ENCODE data around the gene PLG.

The PLG gene

GRCh38 chr6:160791459-160791858 lies 89.4 kb downstream of the PLG start:
- H3K4me3 ChIP-seq (ENCODE audit: low read length): no peak overlapping the region
- no peaks in the 10 kb centered on the region for H4K20me1 ChIP-seq (ENCODE audit: insufficient read depth, low read length)
- H3K9me3 ChIP-seq (replicated peaks; ENCODE audit: insufficient read depth, low read length): no peaks in the 10 kb centered on the region
- H3F3A ChIP-seq (ENCODE audit: insufficient read depth, low read length): peaks cover 19% of the 10 kb centered on the region
- no peaks in the 10 kb centered on the region for H3K27me3 ChIP-seq (replicated peaks; ENCODE audit: insufficient read depth, low read length)
- no peak overlapping the region for H2AFZ ChIP-seq (ENCODE audit: low read length)
- H3K4me2 ChIP-seq (ENCODE audit: low read depth, low read length): peak overlapping the region; percentile 29; the same call in 1 of the 2 replicates
- no peaks in the 10 kb centered on the region for H3K36me3 ChIP-seq (replicated peaks; ENCODE audit: insufficient read depth, low read length)
- peaks cover 4% of the 10 kb centered on the region for H3K4me1 ChIP-seq (ENCODE audit: low read length)
- no peaks in the 10 kb centered on the region for H3K79me2 ChIP-seq (ENCODE audit: low read length)
- H3K9me2 ChIP-seq (replicated peaks; ENCODE audit: insufficient read depth, low read length): no peaks in the 10 kb centered on the region
- TF ChIP-seq EZH2phosphoT487 (IDR thresholded peaks at IDR 0.05; ENCODE audit: low read length) (no peak), EZH2 (optimal IDR thresholded peaks at IDR 0.05; ENCODE audit: low read depth, low read length) (no peak), CTCF (IDR thresholded peaks at IDR 0.05; ENCODE audit: low read length) (no peak)
- DNase-seq: peak; percentile 82
- no peak overlapping the region for H3K9ac ChIP-seq (ENCODE audit: low read length)
- H3K27ac ChIP-seq (ENCODE audit: low read length): peak overlapping the region; percentile 57; the same call in 1 of the 2 replicates

- no peak overlapping the region for H3K9ac ChIP-seq (ENCODE audit: low read length)
- no peaks in the 10 kb centered on the region for H3K9me2 ChIP-seq (replicated peaks; ENCODE audit: insufficient read depth, low read length)
- H2AFZ ChIP-seq (ENCODE audit: low read length): no peak overlapping the region
- H3K4me3 ChIP-seq (ENCODE audit: low read length): no peak overlapping the region
- DNase-seq: no peak
- no peaks in the 10 kb centered on the region for H3K36me3 ChIP-seq (replicated peaks; ENCODE audit: insufficient read depth, low read length)
- no peaks in the 10 kb centered on the region for H4K20me1 ChIP-seq (ENCODE audit: insufficient read depth, low read length)
- no peaks in the 10 kb centered on the region for H3K27me3 ChIP-seq (replicated peaks; ENCODE audit: insufficient read depth, low read length)
- H3F3A ChIP-seq (ENCODE audit: insufficient read depth, low read length): peaks cover 19% of the 10 kb centered on the region
- H3K9me3 ChIP-seq (replicated peaks; ENCODE audit: insufficient read depth, low read length): no peaks in the 10 kb centered on the region
- TF ChIP-seq EZH2phosphoT487 (IDR thresholded peaks at IDR 0.05; ENCODE audit: low read length) (no peak), CTCF (IDR thresholded peaks at IDR 0.05; ENCODE audit: low read length) (no peak), EZH2 (optimal IDR thresholded peaks at IDR 0.05; ENCODE audit: low read depth, low read length) (no peak)
- H3K4me1 ChIP-seq (ENCODE audit: low read length): peaks cover 4% of the 10 kb centered on the region
- peak overlapping the region; percentile 29 for H3K4me2 ChIP-seq (ENCODE audit: low read depth, low read length)
- H3K79me2 ChIP-seq (ENCODE audit: low read length): no peaks in the 10 kb centered on the region
- peak overlapping the region; percentile 57; the same call in 1 of the 2 replicates for H3K27ac ChIP-seq (ENCODE audit: low read length)
Measured at GRCh38 chr6:160791981-160792418, 90.0 kb downstream of the PLG start.

- Histone ChIP-seq H3F3A (ENCODE audit: insufficient read depth, low read length) (peaks cover 19% of the 10 kb centered on the region), H3K79me2 (ENCODE audit: low read length) (no peaks in the 10 kb centered on the region), H2AFZ (ENCODE audit: low read length) (no peak overlapping the region), H4K20me1 (ENCODE audit: insufficient read depth, low read length) (no peaks in the 10 kb centered on the region), H3K27ac (ENCODE audit: low read length) (no peak overlapping the region), H3K9ac (ENCODE audit: low read length) (no peak overlapping the region), H3K4me3 (ENCODE audit: low read length) (no peak overlapping the region), H3K9me3 (replicated peaks; ENCODE audit: insufficient read depth, low read length) (no peaks in the 10 kb centered on the region), H3K4me2 (ENCODE audit: low read depth, low read length) (no peak overlapping the region), H3K4me1 (ENCODE audit: low read length) (peaks cover 4% of the 10 kb centered on the region), H3K36me3 (replicated peaks; ENCODE audit: insufficient read depth, low read length) (no peaks in the 10 kb centered on the region), H3K9me2 (replicated peaks; ENCODE audit: insufficient read depth, low read length) (no peaks in the 10 kb centered on the region), H3K27me3 (replicated peaks; ENCODE audit: insufficient read depth, low read length) (no peaks in the 10 kb centered on the region)
- TF ChIP-seq EZH2 (optimal IDR thresholded peaks at IDR 0.05; ENCODE audit: low read depth, low read length) (no peak), CTCF (IDR thresholded peaks at IDR 0.05; ENCODE audit: low read length) (no peak), EZH2phosphoT487 (IDR thresholded peaks at IDR 0.05; ENCODE audit: low read length) (no peak)
- DNase-seq: no peak
Measured at GRCh38 chr6:160792708-160793107, 90.7 kb downstream of the PLG start.
